CD4-positive, alpha-beta T cell treated with Interleukin-15 for 4 hours (primary cell): ENCODE measurements around the gene MYO5B.

Experiments used
- DNase-seq: peaks from one replicate; pipeline ENCODE4 v3.0.0-alpha.2; 2020; ENCODE audit warnings: low spot score

Gene MYO5B

GRCh38 chr18:50188652-50189051, 6.3 kb downstream of the MYO5B start:
- no peak for DNase-seq

DNA sequence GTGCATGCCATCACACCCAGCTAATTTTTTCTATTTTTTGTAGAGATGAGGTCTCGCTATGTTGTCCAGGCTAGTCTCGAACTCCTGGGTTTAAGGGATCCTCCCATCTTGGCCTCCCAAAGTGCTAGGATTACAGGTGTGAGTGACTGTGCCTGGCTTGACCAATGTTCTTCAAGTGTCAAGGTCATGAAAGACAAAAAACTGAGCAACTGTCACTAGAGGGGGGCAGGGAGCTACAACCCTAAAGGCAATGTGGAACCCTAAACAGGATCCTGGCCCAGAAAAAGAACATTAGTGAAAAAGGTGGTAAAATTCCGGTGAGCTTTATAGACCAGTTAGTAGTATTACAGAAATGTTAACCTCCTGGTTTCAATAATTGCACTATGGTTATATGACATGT, 7.3 kb downstream of the MYO5B start:
- no peak for DNase-seq

- DNase-seq: no peak
Observed at GRCh38 chr18:50186385-50186784, 8.6 kb downstream of the MYO5B start.

DNA sequence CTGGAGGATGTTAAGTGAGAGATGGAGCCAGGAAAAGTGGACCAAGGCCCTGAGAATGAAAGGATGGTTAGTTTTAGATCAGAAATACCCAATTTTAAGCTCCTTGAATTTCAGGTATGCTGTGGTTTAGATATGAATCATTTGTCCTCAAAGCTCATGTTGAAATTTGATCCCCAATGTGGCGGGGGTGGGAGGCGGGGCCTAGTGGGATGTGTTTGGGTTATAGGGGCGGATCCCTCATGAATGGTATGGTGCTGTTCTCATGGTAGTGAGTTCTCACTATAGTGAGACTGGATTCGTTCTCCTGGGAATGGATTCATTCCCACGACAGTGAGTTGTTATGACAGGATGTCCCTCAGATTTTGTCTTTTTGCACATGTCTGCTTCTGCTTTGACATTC, 11.4 kb downstream of the MYO5B start:
- no peak for DNase-seq

DNA sequence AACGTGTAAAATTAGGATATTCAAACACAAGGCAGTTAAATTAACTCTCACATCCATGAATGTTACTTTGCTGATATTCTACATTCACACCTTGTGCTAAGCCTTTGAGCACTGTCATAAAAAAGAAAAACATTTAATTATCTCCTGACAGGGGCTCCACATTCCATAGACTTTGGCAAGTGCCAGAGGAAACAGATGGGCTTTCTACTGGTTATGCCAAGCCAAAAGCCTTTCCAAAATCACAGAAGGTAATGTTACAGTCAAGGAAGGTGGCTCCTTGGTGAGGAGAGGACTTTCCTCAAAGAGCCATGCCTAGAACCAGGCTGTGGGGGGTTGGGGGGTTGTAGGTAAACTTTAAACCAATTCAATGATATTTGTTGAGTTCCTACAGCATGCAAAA, 12.4 kb downstream of the MYO5B start:
- DNase-seq: no peak

DNA sequence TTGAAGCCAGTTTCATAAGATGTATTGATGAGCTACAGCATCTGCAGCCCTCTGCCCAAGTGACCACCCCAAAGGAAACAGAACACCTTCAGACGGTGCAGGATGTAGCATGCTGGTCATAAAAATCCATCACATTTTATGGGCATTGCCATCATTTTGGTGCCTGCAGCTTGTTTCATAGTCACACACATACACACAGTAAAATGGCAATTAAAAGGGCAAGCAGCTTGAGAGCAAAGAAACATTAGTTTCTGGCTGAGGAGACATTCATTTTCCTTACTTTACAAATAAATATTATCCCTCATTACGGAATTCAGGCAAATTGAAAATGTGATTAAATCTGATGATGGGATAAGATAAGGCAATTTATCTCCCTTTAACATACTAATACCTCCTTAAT, 13.4 kb downstream of the MYO5B start:
- no peak for DNase-seq

DNA sequence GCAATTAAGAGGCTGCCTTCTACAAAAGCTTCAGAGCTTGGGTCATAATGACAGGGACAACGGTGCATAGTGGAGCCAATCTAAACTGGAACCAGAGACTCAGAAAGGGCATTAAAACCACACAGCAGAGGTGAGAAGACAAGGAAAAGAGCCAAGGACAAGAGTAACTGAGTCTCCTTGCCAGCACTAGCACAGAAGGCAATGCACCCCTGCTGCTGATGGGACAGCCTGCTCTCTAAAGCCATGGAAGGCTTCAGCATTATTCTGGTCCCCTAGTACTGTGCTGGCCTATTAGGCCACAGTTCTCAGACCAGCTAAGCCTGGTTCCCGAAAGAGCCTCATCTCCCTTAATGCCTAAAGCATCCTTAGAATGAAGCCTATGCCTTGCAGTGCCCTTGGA, 15.5 kb downstream of the MYO5B start:
- DNase-seq: no peak

GRCh38 chr18:50177294-50177992, 17.5 kb downstream of the MYO5B start:
- no peak for DNase-seq

GRCh38 chr18:50172367-50172766, 22.6 kb downstream of the MYO5B start:
- no peak for DNase-seq

- DNase-seq: no peak
Observed at GRCh38 chr18:50171406-50171805, 23.5 kb downstream of the MYO5B start.

DNA sequence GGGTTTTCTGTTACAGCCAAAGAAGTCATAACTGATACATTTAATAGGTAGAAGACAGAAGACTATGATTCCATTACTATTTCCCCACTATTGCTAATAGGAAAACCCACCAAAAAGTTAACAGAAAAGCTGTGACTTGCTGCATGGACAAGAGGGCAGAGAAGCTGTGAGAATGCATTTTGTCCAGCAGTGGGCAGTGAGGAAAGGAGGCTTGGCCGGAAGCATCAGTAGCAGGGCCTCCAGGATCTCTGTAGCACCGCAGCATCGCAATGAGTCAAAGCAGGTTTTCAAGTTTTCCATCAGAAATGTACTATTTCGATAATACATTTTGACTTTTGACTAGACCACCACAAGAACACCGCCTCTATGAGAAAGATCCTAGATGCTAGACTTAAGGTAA, 24.9 kb downstream of the MYO5B start:
- DNase-seq: no peak

GRCh38 chr18:50169149-50169548, 25.8 kb downstream of the MYO5B start:
- DNase-seq: no peak

DNA sequence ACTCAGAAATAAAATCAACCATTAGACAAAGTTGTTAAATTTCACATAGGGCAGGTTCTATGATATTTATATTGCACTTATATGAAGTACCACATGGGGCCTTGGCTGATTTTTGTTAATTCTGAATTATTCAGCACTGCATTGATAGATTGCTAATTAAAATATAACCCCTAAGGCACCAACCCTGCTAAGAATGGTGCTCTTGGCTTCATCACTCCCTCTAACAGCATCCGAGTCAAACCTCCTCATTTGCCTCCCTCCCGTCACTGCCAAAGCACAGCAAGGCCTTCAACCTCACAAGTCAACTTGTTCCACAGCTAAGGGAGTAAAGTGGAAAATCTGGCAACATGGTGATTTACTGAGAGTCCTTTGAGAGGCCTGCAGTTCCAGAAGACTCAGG, 27.0 kb downstream of the MYO5B start:
- DNase-seq: no peak

DNA sequence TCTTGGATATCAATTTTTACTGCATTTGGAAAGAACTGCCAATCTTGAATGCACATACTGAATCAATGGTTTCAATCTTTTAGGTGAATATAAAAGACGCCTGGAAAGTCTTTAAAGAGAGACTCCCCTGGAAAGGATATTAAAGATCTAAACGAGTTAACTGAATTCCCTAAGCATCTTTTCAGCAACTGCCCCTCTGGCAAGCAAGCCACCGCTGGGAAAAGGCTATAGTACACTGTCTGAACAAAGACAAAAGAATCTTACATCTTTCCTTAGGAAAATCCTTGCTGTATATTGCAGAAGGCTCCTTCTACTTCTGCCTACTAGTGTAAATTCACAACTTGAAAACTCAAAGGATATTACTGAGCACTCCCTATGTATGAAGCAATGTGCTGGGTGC, 28.0 kb downstream of the MYO5B start:
- DNase-seq: no peak

DNA sequence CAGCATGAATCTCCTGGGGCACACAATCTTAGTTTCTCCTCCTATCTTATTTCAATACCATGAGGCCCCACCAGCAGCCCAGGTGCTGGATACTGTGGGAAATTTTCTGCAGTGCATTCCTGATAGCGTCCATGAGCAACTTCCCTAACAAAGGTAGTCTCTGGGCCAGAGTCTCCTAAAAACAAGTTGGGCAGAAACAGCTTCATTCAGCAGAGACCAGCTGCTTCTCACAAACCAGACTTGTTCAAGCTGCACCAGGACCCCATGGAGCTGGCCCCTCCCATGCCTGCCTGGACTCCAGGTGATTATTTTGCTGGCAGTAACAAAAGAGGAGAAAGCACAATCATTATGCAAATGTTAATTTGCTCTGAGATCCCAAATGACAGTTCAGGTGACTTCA, 31.4 kb downstream of the MYO5B start:
- DNase-seq: no peak

DNA sequence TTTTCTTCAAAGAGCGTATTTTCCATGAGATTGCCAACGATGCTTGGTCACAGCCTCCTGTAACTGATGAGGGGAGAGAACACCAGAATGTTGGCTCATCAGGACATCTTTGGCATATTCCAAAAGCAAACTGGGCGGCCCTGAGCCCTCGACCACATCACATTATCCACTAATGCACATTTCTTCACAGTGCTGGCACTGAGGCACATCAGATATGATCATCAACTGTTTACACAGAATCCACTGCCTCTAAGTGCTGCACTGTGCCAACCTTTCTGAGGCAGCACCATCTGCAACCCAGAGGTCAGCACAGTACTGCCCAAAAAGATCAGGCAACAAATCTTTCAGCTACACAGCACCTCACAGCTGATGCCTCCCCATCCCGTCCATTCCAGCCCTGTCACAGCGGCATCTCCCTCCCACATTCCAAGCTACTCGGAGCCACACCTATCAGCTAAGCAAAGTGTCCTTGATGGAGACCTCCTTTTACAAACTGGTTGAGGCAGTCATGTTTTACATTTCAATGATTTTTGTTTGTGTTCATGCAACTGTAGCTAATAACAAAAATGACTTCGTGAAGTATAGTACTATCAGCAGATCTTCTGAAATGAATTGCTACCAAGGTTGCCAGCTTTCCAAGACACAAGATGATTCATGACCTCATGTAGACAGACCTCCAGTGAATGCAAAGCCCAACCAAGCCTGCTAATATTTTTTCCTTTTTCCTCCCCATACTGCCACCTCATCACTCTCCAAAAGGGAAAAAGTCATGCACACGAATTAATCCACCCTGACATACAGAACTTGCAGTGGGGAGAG, 32.3 kb downstream of the MYO5B start:
- no peak for DNase-seq

DNA sequence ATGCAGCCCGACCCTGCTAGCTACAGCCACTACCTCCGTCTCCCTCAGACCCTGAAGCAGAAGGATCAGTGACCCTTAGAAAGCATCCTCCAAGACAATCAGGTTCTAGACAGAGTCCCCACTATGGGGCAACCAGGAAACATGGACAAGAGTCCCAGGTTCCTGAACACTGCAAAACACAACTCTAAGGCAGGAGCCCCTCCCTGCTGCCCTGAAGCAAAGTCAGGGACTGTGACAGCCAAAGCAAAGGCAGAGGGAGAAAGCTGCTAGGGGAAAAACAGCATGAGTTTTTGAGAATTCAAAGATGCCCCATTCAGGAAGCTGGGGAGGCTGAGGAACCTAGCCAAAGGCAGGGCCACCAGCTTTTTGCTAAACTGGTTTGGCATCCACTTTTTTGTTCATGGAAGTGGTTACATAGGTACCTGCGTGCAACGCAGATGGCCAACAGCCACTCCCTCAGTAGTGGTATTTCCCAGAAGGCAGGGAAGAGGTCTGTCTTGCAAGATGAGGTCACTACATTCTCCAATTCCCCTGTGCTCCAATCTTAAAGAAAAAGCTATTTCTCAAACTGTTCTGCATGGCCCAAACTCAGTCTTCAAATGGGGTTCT, 33.2 kb downstream of the MYO5B start:
- DNase-seq: no peak

DNA sequence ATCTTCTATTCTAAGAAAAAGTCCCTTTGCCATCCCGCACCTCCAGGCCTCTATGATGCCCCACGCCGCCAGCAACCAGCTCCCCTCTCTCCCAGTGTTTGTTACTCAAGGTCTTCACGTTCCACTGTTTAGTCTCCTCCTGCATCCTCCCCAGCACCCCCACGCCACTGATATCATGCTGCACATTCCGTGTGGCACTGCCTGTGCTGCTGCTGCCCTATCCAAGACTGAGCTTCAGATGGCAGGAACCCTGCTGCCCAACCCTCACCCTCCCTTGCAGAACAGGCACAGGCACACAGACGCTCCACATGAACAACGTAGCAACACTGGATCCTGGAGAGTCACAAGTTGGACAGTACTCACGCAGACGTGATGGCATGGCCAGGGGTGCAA, 35.3 kb downstream of the MYO5B start:
- no peak for DNase-seq

GRCh38 chr18:50158866-50159653, 35.9 kb downstream of the MYO5B start:
- no peak for DNase-seq

DNA sequence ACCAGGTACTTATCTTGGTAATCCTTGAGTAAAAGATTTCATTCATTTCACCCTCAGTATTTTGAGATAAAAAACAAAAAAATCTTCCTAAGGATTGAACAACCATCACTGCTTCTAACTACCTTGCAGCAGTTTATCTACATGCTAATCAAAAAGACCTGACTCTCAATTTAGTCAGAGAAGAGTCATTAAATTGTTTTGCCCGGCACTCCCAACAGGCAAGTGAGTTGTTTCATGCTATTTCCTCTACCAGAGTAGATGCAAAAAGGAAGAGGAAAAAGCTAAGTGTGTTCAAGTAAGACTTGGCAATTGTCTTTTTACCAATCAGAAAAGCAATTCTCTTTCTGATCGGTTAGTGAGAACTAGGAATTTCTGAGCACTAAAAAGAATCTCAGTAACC, 39.5 kb downstream of the MYO5B start:
- no peak for DNase-seq

DNA sequence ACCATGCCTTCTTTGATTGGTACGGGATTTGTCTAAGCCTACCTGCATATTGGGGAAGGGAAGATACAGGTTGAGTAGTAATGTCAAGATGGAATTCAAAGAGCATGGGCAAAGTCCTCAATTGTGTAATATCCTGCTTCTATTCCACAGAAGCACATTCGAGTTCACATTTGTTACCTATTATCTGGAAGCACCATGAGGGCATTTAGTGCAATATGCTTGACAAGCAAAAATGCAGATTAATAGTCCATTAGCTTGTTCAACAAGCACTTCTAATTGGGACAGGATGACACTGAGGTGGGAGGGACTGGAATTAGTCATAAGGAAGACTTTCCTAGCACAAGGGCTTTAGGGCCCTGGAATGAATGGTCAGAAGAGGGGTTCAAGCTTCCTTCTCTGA, 40.5 kb downstream of the MYO5B start:
- DNase-seq: no peak

DNA sequence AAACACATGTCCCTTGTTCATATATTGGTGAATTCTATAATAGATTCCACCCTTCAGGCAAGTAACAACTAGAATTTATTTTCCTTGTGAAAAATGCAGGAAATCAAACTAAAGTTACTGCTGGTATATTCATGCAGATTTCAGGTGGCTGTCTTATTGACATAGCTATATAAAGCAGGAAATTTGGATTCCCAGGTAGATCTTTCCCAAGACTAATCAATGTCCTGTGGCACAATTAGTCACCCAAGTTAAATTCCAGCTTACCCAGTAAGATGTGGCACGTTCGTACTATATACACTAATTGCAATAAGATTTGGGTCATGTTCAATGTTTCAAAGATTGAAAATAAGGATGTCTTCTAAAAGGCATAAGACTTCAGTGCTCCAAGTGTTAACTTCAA, 42.0 kb downstream of the MYO5B start:
- no peak for DNase-seq

DNA sequence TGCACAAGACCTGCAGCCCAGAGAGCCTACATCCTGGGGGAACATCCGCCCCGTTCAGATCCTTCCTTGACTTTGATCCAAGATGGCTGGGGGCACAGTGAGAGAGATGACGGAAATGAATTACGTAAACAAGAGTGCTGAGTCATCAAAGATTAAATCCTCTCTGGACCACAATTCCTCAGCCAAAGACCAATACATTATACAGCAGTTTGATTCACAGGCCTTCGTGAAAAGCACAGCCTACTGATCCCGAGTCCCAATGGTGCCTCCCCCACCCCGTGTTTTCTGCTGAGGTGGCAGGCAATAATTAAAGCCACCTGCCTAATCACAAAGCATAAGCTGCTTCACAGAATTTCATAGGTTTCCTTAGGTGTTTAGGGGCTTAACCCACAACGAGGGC, 43.0 kb downstream of the MYO5B start:
- no peak for DNase-seq
